Measurements from ENCODE around the gene SYT13. TPM values are rescaled to one million over a fixed set of nuclear protein-coding genes. Genes with fewer than 3 reads are reported as not detected.
A peak's percentile ranks its signal among the peaks of the same experiment; 100 is the strongest.

SYT13 gene
- total and polyA plus RNA-seq, 2 of the 4 experiments (the other 2 are of a cell fraction) = not detected

DNA sequence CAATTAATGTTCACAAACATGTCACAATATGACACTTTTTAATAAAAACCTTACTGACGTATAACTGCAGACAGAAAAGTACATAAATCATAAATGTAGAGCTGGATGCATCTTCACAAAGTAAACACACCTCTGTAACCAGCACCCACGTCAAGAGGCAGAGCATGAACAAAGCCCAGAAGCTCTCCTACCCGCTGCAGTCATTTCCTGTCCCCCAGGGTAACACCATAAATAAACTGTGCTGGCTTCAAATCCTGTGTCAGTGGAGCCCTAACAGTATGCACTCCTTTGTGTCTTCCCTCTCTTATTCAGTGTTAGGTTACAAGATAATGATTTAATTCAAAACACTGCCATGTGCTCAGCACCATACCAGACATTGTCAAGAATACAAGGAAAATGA, 5.7 kb downstream of the SYT13 start:
- no peak overlapping the region for H2BK120ac ChIP-seq (ENCODE audit: low read depth, low read length)
- no peaks in the 10 kb centered on the region for H3K9me1 ChIP-seq (ENCODE audit: insufficient read depth, low read length)
- H3K4ac ChIP-seq (ENCODE audit: low read depth, low read length) = no peak overlapping the region
- dilution Hi-C loops (cut with HindIII; ENCODE audit: low sequenced_read_pairs, unreplicated experiment) = no loop called here
- no peak overlapping the region for H3K4me2 ChIP-seq (ENCODE audit: low read depth, low read length)
- no peak overlapping the region for H2BK5ac ChIP-seq (ENCODE audit: low read depth, low read length, poor library complexity, severe bottlenecking)
- TF ChIP-seq USF2 (IDR thresholded peaks at IDR 0.05; ENCODE audit: low read depth, low read length) = no peak
- no peak for TF ChIP-seq RFX5 (IDR thresholded peaks at IDR 0.05; ENCODE audit: low read depth, low read length)
- no peak for TF ChIP-seq ELK1 (IDR thresholded peaks at IDR 0.05; ENCODE audit: borderline replicate concordance, low read depth, low read length)
- no peak for TF ChIP-seq SMC3 (IDR thresholded peaks at IDR 0.05; ENCODE audit: low read depth, low read length)
- TF ChIP-seq NFE2L2 (IDR thresholded peaks at IDR 0.05; ENCODE audit: low read depth, low read length) = no peak
- TF ChIP-seq CEBPB (IDR thresholded peaks at IDR 0.05; ENCODE audit: low read depth, low read length) = no peak
- no peak for TF ChIP-seq CHD1 (IDR thresholded peaks at IDR 0.05; ENCODE audit: low read depth, low read length)
- no peak for TF ChIP-seq POLR2A (IDR thresholded peaks at IDR 0.05; ENCODE audit: low read depth, low read length)
- no peak for TF ChIP-seq BHLHE40 (IDR thresholded peaks at IDR 0.05; ENCODE audit: low read depth, low read length)
- TF ChIP-seq RCOR1 (IDR thresholded peaks at IDR 0.05; ENCODE audit: insufficient replicate concordance, low read length) = no peak
- TF ChIP-seq MAFK (IDR thresholded peaks at IDR 0.05; ENCODE audit: low read depth, low read length) = no peak
- TF ChIP-seq RAD21 (IDR thresholded peaks at IDR 0.05; ENCODE audit: low read length) = no peak
- no peak for TF ChIP-seq CTCF (conservative IDR thresholded peaks at IDR 0.05; ENCODE audit: low read depth, low read length)
- TF ChIP-seq MAZ (IDR thresholded peaks at IDR 0.05; ENCODE audit: borderline replicate concordance, low read depth, low read length) = no peak
- TF ChIP-seq MXI1 (IDR thresholded peaks at IDR 0.05; ENCODE audit: borderline replicate concordance, low read depth, low read length) = no peak
- TF ChIP-seq FOS (IDR thresholded peaks at IDR 0.05; ENCODE audit: low read depth, low read length) = no peak
- H3K27ac ChIP-seq (ENCODE audit: insufficient read depth, low read length) = no peak overlapping the region
- ChIA-PET CTCF (no interaction called here), POLR2A (ENCODE audit: unreplicated experiment) (no interaction called here)
- H2BK20ac ChIP-seq (ENCODE audit: low read depth, low read length) = no peak overlapping the region
- no peak overlapping the region for H4K8ac ChIP-seq (ENCODE audit: low read depth in 2 of 2, low read length in 2 of 2)
- H3K56ac ChIP-seq (ENCODE audit: extremely low read depth, insufficient read depth, low read length) = no peak overlapping the region
- intact Hi-C loops (cut with micrococcal nuclease) = no loop called here
- no peaks in the 10 kb centered on the region for H3K79me1 ChIP-seq (ENCODE audit: low read depth in 1 of 2, low read length in 2 of 2)
- H3K36me3 ChIP-seq (ENCODE audit: control insufficient read depth, insufficient read depth, low read length) = no peaks in the 10 kb centered on the region
- H4K91ac ChIP-seq (ENCODE audit: insufficient read depth, low read depth, low read length) = no peak overlapping the region
- in situ Hi-C loops (cut with MboI; ENCODE audit: low sequenced_read_pairs) = loop anchor here (25.0 kb wide), 1 partner anchor 593 kb away; no protein-coding TSS in a partner anchor
- no peak overlapping the region for H2AK9ac ChIP-seq (replicated peaks; ENCODE audit: low read depth, low read length, poor library complexity)
- no peak overlapping the region for H3K4me3 ChIP-seq (ENCODE audit: insufficient read depth, low read depth, low read length)
- no peaks in the 10 kb centered on the region for H4K20me1 ChIP-seq (ENCODE audit: insufficient read depth, low read length)
- 0 out of 2 replicates have a peak, but pooled peaks cover 2% of the 10 kb centered on the region for H3K9me3 ChIP-seq (ENCODE audit: control insufficient read depth, insufficient read depth, low read length)
- H4K5ac ChIP-seq (ENCODE audit: low read depth, low read length) = no peak overlapping the region
- no peak overlapping the region for H2BK15ac ChIP-seq (ENCODE audit: low read depth, low read length)
- no peak overlapping the region for H2AFZ ChIP-seq (replicated peaks; ENCODE audit: low read length, poor library complexity)
- H3K18ac ChIP-seq (ENCODE audit: low read depth, low read length) = no peak overlapping the region
- no peak overlapping the region for H2AK5ac ChIP-seq (ENCODE audit: low read depth, low read length)
- H3K14ac ChIP-seq (replicated peaks; ENCODE audit: low read depth, low read length) = no peak overlapping the region
- H3K9ac ChIP-seq (ENCODE audit: low read depth, low read length) = no peak overlapping the region
- H3K4me1 ChIP-seq (ENCODE audit: control insufficient read depth, insufficient read depth, low read length) = no peaks in the 10 kb centered on the region
- H3K23ac ChIP-seq (ENCODE audit: low read depth, low read length) = no peak overlapping the region
- BruUV-seq (replicated peaks) = no TSS peak
- ATAC-seq (ENCODE audit: low read depth) (no peak), DNase-seq (peak; percentile 0)
- WGBS, 2 experiments (ENCODE audit: extremely low coverage in 2 of 2, insufficient read length in 1 of 2) = no CpG with 5 or more reads among the region's 3 CpGs
- peaks cover 23% of the 10 kb centered on the region for H3K27me3 ChIP-seq (ENCODE audit: control insufficient read depth, insufficient read depth, low read length)
